ENCODE results near the gene CLIC1. TPM values are rescaled to one million over a fixed set of nuclear protein-coding genes. Genes with fewer than 3 reads are reported as not detected.

Gene CLIC1
- polyA plus RNA-seq, 2 of the 4 experiments (the other 2 are of a cell fraction), result 249 to 346 TPM

- TF ChIP-seq USF2 (IDR thresholded peaks at IDR 0.05) (no peak), BCL3 (IDR thresholded peaks at IDR 0.05) (no peak), EP300 (IDR thresholded peaks at IDR 0.05) (no peak), RNF2 (IDR thresholded peaks at IDR 0.05; ENCODE audit: borderline replicate concordance, low read depth) (no peak), MAZ (IDR thresholded peaks at IDR 0.05; ENCODE audit: borderline replicate concordance, low read depth, low read length) (no peak)
- TF ChIP-seq, protein P1, sequence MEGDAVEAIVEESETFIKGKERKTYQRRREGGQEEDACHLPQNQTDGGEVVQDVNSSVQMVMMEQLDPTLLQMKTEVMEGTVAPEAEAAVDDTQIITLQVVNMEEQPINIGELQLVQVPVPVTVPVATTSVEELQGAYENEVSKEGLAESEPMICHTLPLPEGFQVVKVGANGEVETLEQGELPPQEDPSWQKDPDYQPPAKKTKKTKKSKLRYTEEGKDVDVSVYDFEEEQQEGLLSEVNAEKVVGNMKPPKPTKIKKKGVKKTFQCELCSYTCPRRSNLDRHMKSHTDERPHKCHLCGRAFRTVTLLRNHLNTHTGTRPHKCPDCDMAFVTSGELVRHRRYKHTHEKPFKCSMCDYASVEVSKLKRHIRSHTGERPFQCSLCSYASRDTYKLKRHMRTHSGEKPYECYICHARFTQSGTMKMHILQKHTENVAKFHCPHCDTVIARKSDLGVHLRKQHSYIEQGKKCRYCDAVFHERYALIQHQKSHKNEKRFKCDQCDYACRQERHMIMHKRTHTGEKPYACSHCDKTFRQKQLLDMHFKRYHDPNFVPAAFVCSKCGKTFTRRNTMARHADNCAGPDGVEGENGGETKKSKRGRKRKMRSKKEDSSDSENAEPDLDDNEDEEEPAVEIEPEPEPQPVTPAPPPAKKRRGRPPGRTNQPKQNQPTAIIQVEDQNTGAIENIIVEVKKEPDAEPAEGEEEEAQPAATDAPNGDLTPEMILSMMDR (IDR thresholded peaks at IDR 0.05), result no peak
Measured at GRCh38 chr6:31701666-31702404, 34.5 kb downstream of the CLIC1 start (continued).

- no peak overlapping the region for H3K4me3 ChIP-seq
- H3K27ac ChIP-seq, result no peak overlapping the region
- peaks cover 13% of the 10 kb centered on the region; the same call in 2 of the 3 replicates for H3K4me1 ChIP-seq
- POLR2A ChIA-PET, result no interaction called here
- DNase-seq (ENCODE audit: low read depth in 1 of 2, low spot score in 1 of 2) (no peak), ATAC-seq (no peak), FAIRE-seq (no peak)
- TF ChIP-seq NR3C1 (IDR thresholded peaks at IDR 0.05) (no peak), GATA3 (IDR thresholded peaks at IDR 0.05; ENCODE audit: borderline replicate concordance) (no peak), ZNF302 (CRISPR knock-in tag; IDR thresholded peaks at IDR 0.05) (no peak), PHF8 (IDR thresholded peaks at IDR 0.05; ENCODE audit: borderline replicate concordance, low read depth) (no peak), RFX5 (IDR thresholded peaks at IDR 0.05) (no peak), FOSL2 (IDR thresholded peaks at IDR 0.05) (no peak), FOSL2 (CRISPR knock-in tag; IDR thresholded peaks at IDR 0.05) (no peak), BHLHE40 (IDR thresholded peaks at IDR 0.05; ENCODE audit: low read depth, low read length) (no peak), HOXA7 (CRISPR knock-in tag; IDR thresholded peaks at IDR 0.05) (no peak), SMC3 (IDR thresholded peaks at IDR 0.05) (no peak), RNF2 (IDR thresholded peaks at IDR 0.05; ENCODE audit: borderline replicate concordance, low read depth) (no peak), RCOR1 (IDR thresholded peaks at IDR 0.05; ENCODE audit: low read depth, low read length) (no peak), NPAS2 (CRISPR knock-in tag; IDR thresholded peaks at IDR 0.05; ENCODE audit: borderline replicate concordance) (no peak), POLR2AphosphoS2 (conservative IDR thresholded peaks at IDR 0.05; ENCODE audit: low read length) (no peak)
- H3K9me3 ChIP-seq, result no peaks in the 10 kb centered on the region
- CTCF ChIA-PET, result no interaction called here
- 72% methylated on average over 5 of the region's 5 CpGs for WGBS (ENCODE audit: missing lambda C conversion rate)
- no peak overlapping the region for H3K4me2 ChIP-seq
Measured at GRCh38 chr6:31700740-31701401, 35.5 kb downstream of the CLIC1 start.

DNA sequence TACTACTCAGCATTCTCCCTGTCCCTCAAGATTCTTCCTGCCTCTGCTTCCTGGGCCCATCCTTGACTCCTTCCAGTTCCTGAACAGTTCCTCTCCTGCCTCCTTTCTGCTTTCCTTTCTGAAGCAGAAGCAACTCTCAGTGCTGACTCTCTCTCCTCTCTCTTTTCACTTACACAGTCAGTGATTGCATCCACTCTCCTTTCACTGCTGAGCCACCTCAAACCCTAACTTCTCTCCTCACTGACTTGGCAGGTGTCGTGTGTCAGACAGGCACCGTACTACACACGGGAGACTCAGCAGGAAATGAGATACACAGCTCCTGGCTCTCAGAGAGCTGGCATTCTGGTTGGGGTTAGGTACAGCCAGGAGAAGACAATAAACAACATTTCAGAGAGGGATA lies 38.8 kb downstream of the CLIC1 start:
- H3K4me2 ChIP-seq, result no peak overlapping the region
- no peak overlapping the region for H3K4me3 ChIP-seq
- ATAC-seq, result no peak
- WGBS (ENCODE audit: missing lambda C conversion rate), result 63% methylated on average over 3 of the region's 3 CpGs
- H3K4me1 ChIP-seq, result peaks cover 13% of the 10 kb centered on the region; the same call in 2 of the 3 replicates
- TF ChIP-seq, protein P2, sequence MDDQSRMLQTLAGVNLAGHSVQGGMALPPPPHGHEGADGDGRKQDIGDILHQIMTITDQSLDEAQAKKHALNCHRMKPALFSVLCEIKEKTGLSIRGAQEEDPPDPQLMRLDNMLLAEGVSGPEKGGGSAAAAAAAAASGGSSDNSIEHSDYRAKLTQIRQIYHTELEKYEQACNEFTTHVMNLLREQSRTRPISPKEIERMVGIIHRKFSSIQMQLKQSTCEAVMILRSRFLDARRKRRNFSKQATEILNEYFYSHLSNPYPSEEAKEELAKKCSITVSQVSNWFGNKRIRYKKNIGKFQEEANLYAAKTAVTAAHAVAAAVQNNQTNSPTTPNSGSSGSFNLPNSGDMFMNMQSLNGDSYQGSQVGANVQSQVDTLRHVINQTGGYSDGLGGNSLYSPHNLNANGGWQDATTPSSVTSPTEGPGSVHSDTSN (IDR thresholded peaks at IDR 0.05), result no peak
- TF ChIP-seq HEYL (CRISPR knock-in tag; IDR thresholded peaks at IDR 0.05) (no peak), BHLHE40 (IDR thresholded peaks at IDR 0.05; ENCODE audit: low read depth, low read length) (no peak), BCL3 (IDR thresholded peaks at IDR 0.05) (no peak), RARB (CRISPR knock-in tag; IDR thresholded peaks at IDR 0.05) (no peak), POLR2AphosphoS2 (conservative IDR thresholded peaks at IDR 0.05; ENCODE audit: low read length) (no peak), EHMT2 (IDR thresholded peaks at IDR 0.05; ENCODE audit: low read depth) (no peak), JUN (IDR thresholded peaks at IDR 0.05) (no peak), FOSB (CRISPR knock-in tag; IDR thresholded peaks at IDR 0.05) (no peak), CHD2 (IDR thresholded peaks at IDR 0.05; ENCODE audit: low read length, partially characterized antibody) (no peak), ZC3H11A (IDR thresholded peaks at IDR 0.05) (no peak)
- TF ChIP-seq, protein P3, sequence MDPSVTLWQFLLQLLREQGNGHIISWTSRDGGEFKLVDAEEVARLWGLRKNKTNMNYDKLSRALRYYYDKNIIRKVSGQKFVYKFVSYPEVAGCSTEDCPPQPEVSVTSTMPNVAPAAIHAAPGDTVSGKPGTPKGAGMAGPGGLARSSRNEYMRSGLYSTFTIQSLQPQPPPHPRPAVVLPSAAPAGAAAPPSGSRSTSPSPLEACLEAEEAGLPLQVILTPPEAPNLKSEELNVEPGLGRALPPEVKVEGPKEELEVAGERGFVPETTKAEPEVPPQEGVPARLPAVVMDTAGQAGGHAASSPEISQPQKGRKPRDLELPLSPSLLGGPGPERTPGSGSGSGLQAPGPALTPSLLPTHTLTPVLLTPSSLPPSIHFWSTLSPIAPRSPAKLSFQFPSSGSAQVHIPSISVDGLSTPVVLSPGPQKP (IDR thresholded peaks at IDR 0.05; ENCODE audit: low read depth, low read length), result no peak
- no peak for FAIRE-seq
- ChIA-PET CTCF (interaction anchor here (1.4 kb wide), 1 partner anchor 93 kb away, joined by 3 read pairs; no protein-coding TSS in a partner anchor), POLR2A (no interaction called here)
- no peak overlapping the region for H3K27ac ChIP-seq
- DNase-seq (ENCODE audit: low read depth in 1 of 2, low spot score in 1 of 2), result no peak
- H3K9me3 ChIP-seq, result no peaks in the 10 kb centered on the region

All from A549 (cell line).